ENCODE data around the gene DAO. TPM values are rescaled to one million over a fixed set of nuclear protein-coding genes. Genes with fewer than 3 reads are reported as not detected.

DAO gene
- total RNA-seq, 1 donor from 2014 or later: not detected

DNA sequence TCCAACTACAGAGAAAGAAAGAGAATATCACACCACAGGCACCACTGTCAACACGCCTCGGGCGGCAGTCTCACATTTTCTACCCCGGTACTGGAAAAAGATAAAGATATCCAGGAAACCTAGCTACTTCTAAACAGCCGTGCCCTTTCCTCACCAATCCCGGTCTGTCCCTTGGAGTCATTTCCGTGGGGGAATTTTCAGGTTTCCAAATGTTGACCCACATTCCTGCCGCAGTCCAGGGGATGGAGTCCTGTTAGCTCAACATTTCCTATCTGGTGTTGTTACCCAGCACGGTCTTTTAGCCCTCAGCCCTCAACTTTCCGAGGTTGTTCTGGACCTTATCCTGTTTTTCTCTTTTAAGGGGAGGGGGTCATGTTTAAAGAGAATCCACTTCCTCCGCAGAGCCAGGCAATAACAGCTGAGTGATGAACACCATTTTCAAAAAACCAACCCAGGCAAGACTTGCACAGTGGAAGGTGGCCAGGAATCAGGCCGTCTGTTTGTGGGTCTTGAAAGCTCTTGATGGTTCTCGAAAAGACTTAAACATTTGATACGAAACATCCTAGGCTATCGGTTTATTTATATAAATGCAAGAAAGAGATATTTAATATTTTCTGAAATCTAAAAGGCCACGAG, 27.1 kb upstream of the DAO start:
- TF ChIP-seq, protein P1, sequence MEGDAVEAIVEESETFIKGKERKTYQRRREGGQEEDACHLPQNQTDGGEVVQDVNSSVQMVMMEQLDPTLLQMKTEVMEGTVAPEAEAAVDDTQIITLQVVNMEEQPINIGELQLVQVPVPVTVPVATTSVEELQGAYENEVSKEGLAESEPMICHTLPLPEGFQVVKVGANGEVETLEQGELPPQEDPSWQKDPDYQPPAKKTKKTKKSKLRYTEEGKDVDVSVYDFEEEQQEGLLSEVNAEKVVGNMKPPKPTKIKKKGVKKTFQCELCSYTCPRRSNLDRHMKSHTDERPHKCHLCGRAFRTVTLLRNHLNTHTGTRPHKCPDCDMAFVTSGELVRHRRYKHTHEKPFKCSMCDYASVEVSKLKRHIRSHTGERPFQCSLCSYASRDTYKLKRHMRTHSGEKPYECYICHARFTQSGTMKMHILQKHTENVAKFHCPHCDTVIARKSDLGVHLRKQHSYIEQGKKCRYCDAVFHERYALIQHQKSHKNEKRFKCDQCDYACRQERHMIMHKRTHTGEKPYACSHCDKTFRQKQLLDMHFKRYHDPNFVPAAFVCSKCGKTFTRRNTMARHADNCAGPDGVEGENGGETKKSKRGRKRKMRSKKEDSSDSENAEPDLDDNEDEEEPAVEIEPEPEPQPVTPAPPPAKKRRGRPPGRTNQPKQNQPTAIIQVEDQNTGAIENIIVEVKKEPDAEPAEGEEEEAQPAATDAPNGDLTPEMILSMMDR (conservative IDR thresholded peaks at IDR 0.05): no peak
- H3K36me3 Mint-ChIP-seq (ENCODE audit: low read depth): peaks cover 27% of the 10 kb centered on the region
- H3K4me3 Mint-ChIP-seq: no peak overlapping the region
- DNase-seq (ENCODE audit: low read depth, low spot score): no peak
- H3K27ac Mint-ChIP-seq (ENCODE audit: unreplicated experiment): peak overlapping the region; percentile 27
- H3K4me1 Mint-ChIP-seq: peaks cover 46% of the 10 kb centered on the region
- peaks cover 3% of the 10 kb centered on the region for H3K9me3 Mint-ChIP-seq
- H3K27me3 Mint-ChIP-seq (ENCODE audit: low read depth): no peaks in the 10 kb centered on the region

- peaks cover 20% of the 10 kb centered on the region for H3K36me3 Mint-ChIP-seq (ENCODE audit: low read depth)
- peak overlapping the region; percentile 75 for H3K4me3 Mint-ChIP-seq
- H3K27ac Mint-ChIP-seq (ENCODE audit: unreplicated experiment): no peak overlapping the region
- H3K4me1 Mint-ChIP-seq: peaks cover 51% of the 10 kb centered on the region
- TF ChIP-seq, protein P1 (conservative IDR thresholded peaks at IDR 0.05): no peak
- no peak for DNase-seq (ENCODE audit: low read depth, low spot score)
- H3K9me3 Mint-ChIP-seq: peaks cover 3% of the 10 kb centered on the region
- H3K27me3 Mint-ChIP-seq (ENCODE audit: low read depth): peaks cover 4% of the 10 kb centered on the region
These were observed 26.5 kb upstream of the DAO start for GRCh38 chr12:108853426-108853825.

DNA sequence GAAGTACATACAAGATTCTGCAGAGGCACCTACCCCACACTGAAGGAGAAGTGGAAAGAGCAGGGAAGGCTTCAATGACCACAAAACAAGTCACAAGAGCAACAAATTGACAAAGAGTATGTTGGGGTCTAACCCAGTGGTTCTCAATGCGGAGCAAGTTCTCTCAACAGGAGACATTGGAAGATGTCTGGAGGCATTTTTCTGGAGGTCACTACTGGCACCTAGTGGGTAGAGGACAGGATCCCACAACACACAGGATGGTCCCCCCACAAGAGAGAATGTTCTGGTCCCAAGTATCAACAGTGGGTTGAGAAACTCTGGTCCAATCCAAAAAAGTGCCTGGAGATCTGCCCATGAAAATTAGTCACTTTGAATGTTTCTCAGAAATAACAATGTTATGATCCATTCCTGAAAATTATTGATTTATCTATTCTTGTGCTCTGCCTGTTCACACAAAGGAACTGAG, 25.9 kb upstream of the DAO start:
- DNase-seq (ENCODE audit: low read depth, low spot score): no peak
- peaks cover 10% of the 10 kb centered on the region for H3K27me3 Mint-ChIP-seq (ENCODE audit: low read depth)
- TF ChIP-seq, protein P1 (conservative IDR thresholded peaks at IDR 0.05): no peak
- peak overlapping the region; percentile 74 for H3K4me3 Mint-ChIP-seq
- peaks cover 19% of the 10 kb centered on the region for H3K36me3 Mint-ChIP-seq (ENCODE audit: low read depth)
- peaks cover 57% of the 10 kb centered on the region for H3K4me1 Mint-ChIP-seq
- peaks cover 3% of the 10 kb centered on the region for H3K9me3 Mint-ChIP-seq
- peak overlapping the region; percentile 79 for H3K27ac Mint-ChIP-seq (ENCODE audit: unreplicated experiment)

DNA sequence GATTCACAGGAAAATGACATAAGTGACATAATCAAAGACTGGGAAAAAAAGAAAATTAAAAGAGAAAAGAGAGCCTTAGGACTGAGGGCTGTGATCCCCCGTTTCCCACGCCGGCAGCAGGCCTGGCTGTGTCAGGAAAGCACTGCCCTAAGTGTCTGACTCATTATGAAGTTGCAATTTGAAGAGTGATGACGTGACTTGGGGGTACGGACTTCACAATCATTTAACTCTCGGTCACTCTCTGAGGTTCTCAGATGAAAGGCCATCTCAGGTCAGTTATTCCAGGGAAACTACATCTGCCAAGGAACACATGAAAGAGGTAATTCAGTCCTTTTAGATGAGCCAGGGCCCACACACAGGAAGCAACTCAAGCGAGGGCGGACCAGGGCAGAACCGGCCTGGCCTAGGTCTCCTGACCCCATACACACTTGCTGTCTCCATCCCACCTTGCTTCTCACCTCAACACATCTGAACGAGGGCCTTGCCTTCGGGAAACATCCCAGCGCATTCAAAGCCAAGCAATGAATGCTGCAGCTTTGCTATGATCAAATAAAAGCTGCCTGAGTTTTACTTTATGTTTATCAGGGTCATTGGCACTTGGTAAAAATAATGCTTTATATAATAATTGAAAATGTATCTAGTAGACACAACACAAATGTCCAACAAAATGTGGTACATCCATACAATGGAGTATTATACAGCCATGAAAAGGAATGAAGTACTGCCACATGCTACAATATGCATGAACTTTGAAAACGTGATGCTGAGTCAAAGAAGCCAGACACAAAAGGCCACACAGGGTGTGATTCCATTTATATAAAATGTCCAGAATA, 25.2 kb upstream of the DAO start:
- Mint-ChIP-seq H3K27me3 (ENCODE audit: low read depth) (peaks cover 14% of the 10 kb centered on the region), H3K9me3 (peaks cover 3% of the 10 kb centered on the region), H3K36me3 (ENCODE audit: low read depth) (peaks cover 17% of the 10 kb centered on the region), H3K4me3 (peak overlapping the region; percentile 74), H3K4me1 (peaks cover 62% of the 10 kb centered on the region), H3K27ac (ENCODE audit: unreplicated experiment) (peak overlapping the region; percentile 79)
- no peak for DNase-seq (ENCODE audit: low read depth, low spot score)
- TF ChIP-seq, protein P1 (conservative IDR thresholded peaks at IDR 0.05): no peak

- Mint-ChIP-seq H3K27ac (ENCODE audit: unreplicated experiment) (no peak overlapping the region), H3K9me3 (peaks cover 3% of the 10 kb centered on the region), H3K4me1 (peaks cover 62% of the 10 kb centered on the region), H3K27me3 (ENCODE audit: low read depth) (peaks cover 14% of the 10 kb centered on the region), H3K36me3 (ENCODE audit: low read depth) (peaks cover 17% of the 10 kb centered on the region), H3K4me3 (peak overlapping the region; percentile 91)
- TF ChIP-seq, protein P1 (conservative IDR thresholded peaks at IDR 0.05): no peak
- no peak for DNase-seq (ENCODE audit: low read depth, low spot score)
These were observed 24.4 kb upstream of the DAO start for GRCh38 chr12:108855284-108856169.
